Gastrocnemius medialis (tissue), 4 donors: ENCODE results near the gene FXN. TPM values are rescaled to one million over a fixed set of nuclear protein-coding genes. Genes with fewer than 3 reads are reported as not detected.

ENCODE experiments used
- ATAC-seq, 2 donors: fragments of 150-250 bp; one replicate each; pipeline ENCODE4 v1.9.1; 2016
- DNase-seq, 2 donors: peaks; one replicate each; pipeline ENCODE4 v3.0.0-alpha.2; 2019
- H3K27ac ChIP-seq, 4 donors: fragments of 200-600 bp; sonication (generic); 1 replicate in 1 of 4; 2 replicates in 3 of 4; pipeline ENCODE4 v1.5.1; 2016 to 2018; ENCODE audit warnings: mild to moderate bottlenecking in 2 of 4, moderate library complexity in 1 of 4
- H3K27me3 ChIP-seq, 3 donors: fragments of 200-600 bp; sonication (generic) in 2 of 3; 1 replicate in 1 of 3; 2 replicates in 2 of 3; pipeline versions ENCODE4 v1.5.1 to v1.6.0; 2016 to 2019; ENCODE audit warnings: mild to moderate bottlenecking in 1 of 3, moderate library complexity in 1 of 3
- H3K36me3 ChIP-seq, 2 donors: fragments of 200-600 bp; sonication (generic) in 1 of 2; one replicate each; pipeline ENCODE4 v1.5.1; 2017 to 2018
- H3K4me1 ChIP-seq, 2 donors: fragments of 200-600 bp; sonication (generic) in 1 of 2; one replicate each; pipeline ENCODE4 v1.5.1; 2016 to 2017; ENCODE audit warnings: mild to moderate bottlenecking in 2 of 2
- H3K4me3 ChIP-seq, 4 donors: fragments of 200-600 bp; sonication (generic) in 3 of 4; 1 replicate in 1 of 4; 2 replicates in 3 of 4; pipeline ENCODE4 v1.5.1; 2016 to 2019; ENCODE audit warnings: mild to moderate bottlenecking in 2 of 4
- H3K9me3 ChIP-seq, 3 donors: fragments of 200-600 bp; sonication (generic) in 2 of 3; 1 replicate in 1 of 3; 2 replicates in 2 of 3; pipeline ENCODE4 v1.5.1; 2016 to 2019
- CTCF ChIP-seq, 5 experiments: fragments of 450-650 bp in 3 of 5; fragments of 200-600 bp in 2 of 5; sonication (generic) in 2 of 5; IDR thresholded peaks in 4 of 5; conservative IDR thresholded peaks in 1 of 5; 1 replicate in 4 of 5; 2 replicates in 1 of 5; pipeline ENCODE4 v1.5.1; 2016 to 2019; ENCODE audit warnings: antibody characterized with exemption in 5 of 5, mild to moderate bottlenecking in 3 of 5, moderate library complexity in 3 of 5
- POLR2A ChIP-seq, 2 donors: fragments of 450-650 bp; IDR thresholded peaks; one replicate each; pipeline ENCODE4 v1.6.1; 2017; ENCODE audit warnings: antibody characterized with exemption in 2 of 2, mild to moderate bottlenecking in 2 of 2, moderate library complexity in 2 of 2
- in situ Hi-C, 4 donors: fragments of 200-750 bp; cut with MboI; loops; one replicate each; pipeline versions ENCODE4 v1.15.0 to v1.8.0; 2017; ENCODE audit warnings: low sequenced_read_pairs in 4 of 4
- intact Hi-C: fragments of 100-400 bp; cut with DNase I; formaldehyde crosslinking; loops from one replicate; pipeline ENCODE4 v1.15.1; 2023; ENCODE audit warnings: low total_unique reads
- total RNA-seq, 4 donors: library from RNA; depleted of rRNA; stranded (reverse); fragments of >200 nt; gene quantifications; one replicate each; pipeline versions ENCODE4 v1.1.0 to v1.2.3, GENCODE V29; 2016

The FXN gene
- total RNA-seq, 4 donors from 2014 or later = 5.5 to 23.4 (median 14.0) TPM

GRCh38 chr9:69145144-69145715 lies 109.7 kb downstream of the FXN start:
- ATAC-seq = no peak
- H3K4me3 ChIP-seq = no peak overlapping the region
- H3K36me3 ChIP-seq = no peaks in the 10 kb centered on the region
- no peaks in the 10 kb centered on the region for H3K27me3 ChIP-seq
- H3K4me1 ChIP-seq = no peaks in the 10 kb centered on the region
- in situ Hi-C loops = no loop called here
- H3K27ac ChIP-seq = no peak overlapping the region
- intact Hi-C loops = no loop called here
- H3K9me3 ChIP-seq = no peaks in the 10 kb centered on the region
- TF ChIP-seq CTCF (IDR thresholded peaks at IDR 0.05 in 4 of 5, conservative IDR thresholded peaks at IDR 0.05 in 1 of 5) (no peak), POLR2A (IDR thresholded peaks at IDR 0.05) (no peak)
- DNase-seq = no peak

- no peaks in the 10 kb centered on the region for H3K9me3 ChIP-seq
- DNase-seq (no peak), ATAC-seq (no peak)
- TF ChIP-seq POLR2A (IDR thresholded peaks at IDR 0.05) = no peak
- TF ChIP-seq CTCF (IDR thresholded peaks at IDR 0.05 in 4 of 5, conservative IDR thresholded peaks at IDR 0.05 in 1 of 5) = no peak
- intact Hi-C loops = no loop called here
- H3K27ac ChIP-seq = no peak overlapping the region
- no peaks in the 10 kb centered on the region for H3K4me1 ChIP-seq
- in situ Hi-C loops = no loop called here
- no peaks in the 10 kb centered on the region for H3K27me3 ChIP-seq
- no peak overlapping the region for H3K4me3 ChIP-seq
- H3K36me3 ChIP-seq = no peaks in the 10 kb centered on the region
These were observed 111.7 kb downstream of the FXN start for GRCh38 chr9:69147041-69147834.

- Histone ChIP-seq H3K4me3 (no peak overlapping the region), H3K27ac (no peak overlapping the region), H3K9me3 (no peaks in the 10 kb centered on the region), H3K4me1 (no peaks in the 10 kb centered on the region), H3K27me3 (no peaks in the 10 kb centered on the region), H3K36me3 (no peaks in the 10 kb centered on the region)
- ATAC-seq (no peak), DNase-seq (no peak)
- no peak for TF ChIP-seq POLR2A (IDR thresholded peaks at IDR 0.05)
- no peak for TF ChIP-seq CTCF (IDR thresholded peaks at IDR 0.05 in 4 of 5, conservative IDR thresholded peaks at IDR 0.05 in 1 of 5)
- intact Hi-C loops = no loop called here
- in situ Hi-C loops = no loop called here
These were observed 113.8 kb downstream of the FXN start for GRCh38 chr9:69149321-69149807.

Other genes starting within 250 kb of the FXN start
- gene PRKACG, start 21.6 kb upstream of the FXN start, total RNA-seq = not detected
- 10 to 100 TPM; 10.5 to 23.1 (median 17.6) TPM for gene TJP2, start 138.5 kb downstream of the FXN start, total RNA-seq